K562 (cell line): ENCODE measurements around the gene NEURL2. TPM values are rescaled to one million over a fixed set of nuclear protein-coding genes. Genes with fewer than 3 reads are reported as not detected.

Experiments used
- ATF7 ChIP-seq: fragments of 450-650 bp; IDR thresholded peaks from 2 replicates; pipeline ENCODE4 v1.7.1; 2014; ENCODE audit warnings: mild to moderate bottlenecking, moderate library complexity
- BDP1 ChIP-seq: IDR thresholded peaks from 3 replicates; pipeline ENCODE4 v1.6.1; 2011; ENCODE audit not compliant: insufficient read length, insufficient read depth
- CBFB ChIP-seq: sonication (generic); formaldehyde crosslinking; IDR thresholded peaks from 2 replicates; pipeline ENCODE4 v1.4.0; 2020; ENCODE audit warnings: mild to moderate bottlenecking, missing genetic modification reagents
- CEBPG ChIP-seq, 3 experiments: fragments of 200-800 bp in 1 of 3; sonication (Bioruptor generic) in 1 of 3; sonication (generic) in 1 of 3; formaldehyde crosslinking in 1 of 3; IDR thresholded peaks in 2 of 3; conservative IDR thresholded peaks in 1 of 3; 2 replicates each; pipeline versions ENCODE4 v1.6.1 to v1.8.0; 2016 to 2022; ENCODE audit warnings: missing compliant biosample characterization in 2 of 3, missing genetic modification characterization in 2 of 3, mild to moderate bottlenecking in 1 of 3, missing genetic modification reagents in 1 of 3
- CREB1 ChIP-seq, 2 experiments: sonication (generic) in 1 of 2; formaldehyde crosslinking in 1 of 2; IDR thresholded peaks; 2 replicates each; pipeline versions ENCODE4 v1.6.1 to v1.8.0; 2012 to 2022; ENCODE audit warnings: inconsistent platforms in 1 of 2, mild to moderate bottlenecking in 1 of 2, missing genetic modification reagents in 1 of 2, moderate library complexity in 1 of 2
- EHMT2 ChIP-seq: fragments of 450-650 bp; IDR thresholded peaks from 2 replicates; pipeline ENCODE4 v1.6.1; 2018; ENCODE audit warnings: antibody characterized with exemption
- ETV6 ChIP-seq, 3 experiments: fragments of 150-350 bp in 1 of 3; sonication (generic) in 1 of 3; formaldehyde crosslinking in 1 of 3; IDR thresholded peaks; 2 replicates each; pipeline versions ENCODE4 v1.6.1 to v1.8.0; 2014 to 2022; ENCODE audit warnings: borderline replicate concordance in 2 of 3, low read depth in 2 of 3, antibody characterized with exemption in 1 of 3, low read length in 1 of 3, mild to moderate bottlenecking in 1 of 3, missing genetic modification reagents in 1 of 3
- EWSR1 ChIP-seq: fragments of 450-650 bp; IDR thresholded peaks from 2 replicates; pipeline ENCODE4 v1.6.1; 2018; ENCODE audit warnings: borderline replicate concordance, mild to moderate bottlenecking, low read depth, moderate library complexity; ENCODE audit not compliant: partially characterized antibody
- HSF4 ChIP-seq: fragments of 250-450 bp; sonication (Bioruptor Pico); IDR thresholded peaks from 2 replicates; pipeline ENCODE4 v2.1.2; 2022; ENCODE audit warnings: mild to moderate bottlenecking, moderate library complexity, borderline replicate concordance
- MYBL2 ChIP-seq, 2 experiments: fragments of 450-650 bp in 1 of 2; sonication (generic) in 1 of 2; formaldehyde crosslinking in 1 of 2; IDR thresholded peaks; 2 replicates each; pipeline versions ENCODE4 v1.6.1 to v1.8.1; 2017 to 2022; ENCODE audit warnings: borderline replicate concordance in 1 of 2, inconsistent platforms in 1 of 2, low read depth in 1 of 2, mild to moderate bottlenecking in 1 of 2, missing genetic modification reagents in 1 of 2, moderate library complexity in 1 of 2
- NFATC3 ChIP-seq: fragments of 450-650 bp; IDR thresholded peaks from 2 replicates; pipeline ENCODE4 v1.6.1; 2017; ENCODE audit warnings: mild to moderate bottlenecking
- TSC22D4 ChIP-seq: fragments of 450-650 bp; IDR thresholded peaks from 2 replicates; pipeline ENCODE4 v1.6.1; 2016; ENCODE audit warnings: missing genetic modification characterization, missing biosample characterization, control low read depth
- YY1 ChIP-seq, 3 experiments: IDR thresholded peaks; 2 replicates each; pipeline ENCODE4 v1.6.1; 2011; ENCODE audit warnings: low read length in 2 of 3, mild to moderate bottlenecking in 2 of 3, moderate library complexity in 2 of 3, borderline replicate concordance in 1 of 3, control low read depth in 1 of 3, low read depth in 1 of 3; ENCODE audit not compliant: insufficient read depth in 3 of 3, insufficient replicate concordance in 2 of 3, control insufficient read depth in 1 of 3, insufficient read length in 1 of 3; ENCODE audit errors: extremely low read depth in 1 of 3
- ZNF124 ChIP-seq: sonication (generic); formaldehyde crosslinking; IDR thresholded peaks from 2 replicates; pipeline ENCODE4 v1.8.1; 2022; ENCODE audit warnings: missing genetic modification reagents
- polyA plus RNA-seq, 8 experiments: library from polyadenylated mRNA; depleted of rRNA in 4 of 8; stranded (reverse) in 5 of 8; unstranded in 3 of 8; fragments of >200 nt; fragmentation: Nextera tagmentation in 2 of 8; fragmentation: Illumina TruSeq in 1 of 8; extraction: Ambion mirVana in 2 of 8; extraction: Trizol in 1 of 8; gene quantifications; 2 replicates each; pipeline versions ENCODE4 v1.2.1 to v1.2.3, GENCODE V29; 2011 to 2014; ENCODE audit warnings: inconsistent platforms in 1 of 8, missing spikeins in 1 of 8
- total RNA-seq, 7 experiments: library from RNA; depleted of rRNA in 6 of 7; stranded (reverse); fragments of >200 nt in 6 of 7; fragmentation: Illumina TruSeq in 2 of 7; extraction: Trizol in 2 of 7; gene quantifications; 2 replicates each; pipeline versions ENCODE4 v1.2.1 to v1.2.3, GENCODE V29; 2011 to 2021; ENCODE audit warnings: low replicate concordance in 1 of 7
- TF ChIP-seq, protein P1 (sequence below): fragments of 450-650 bp; IDR thresholded peaks from 2 replicates; pipeline ENCODE4 v1.6.1; 2018; ENCODE audit warnings: mild to moderate bottlenecking, low read depth; ENCODE audit not compliant: partially characterized antibody
- TF ChIP-seq, protein P2 (sequence below): fragments of 250-450 bp; sonication (Bioruptor Pico); IDR thresholded peaks from 2 replicates; pipeline ENCODE4 v1.4.0; 2020; ENCODE audit warnings: mild to moderate bottlenecking, moderate library complexity
- TF ChIP-seq, protein P3 (sequence below), 3 experiments: IDR thresholded peaks in 2 of 3; conservative IDR thresholded peaks in 1 of 3; 2 replicates each; pipeline ENCODE4 v1.5.1; 2011 to 2012; ENCODE audit warnings: low read length in 3 of 3, mild to moderate bottlenecking in 3 of 3, control low read depth in 2 of 3, improper control_type of control experiment in 1 of 3, inconsistent platforms in 1 of 3, low read depth in 1 of 3, mixed read lengths in 1 of 3, moderate library complexity in 1 of 3; ENCODE audit not compliant: insufficient read depth in 2 of 3

Gene NEURL2
- total and polyA plus RNA-seq, 9 of the 15 experiments (the other 6 are each of a cell fraction or from before 2014, with no cell fraction given): 0.22 to 1.9 (median 0.50) TPM; not detected in 1

DNA sequence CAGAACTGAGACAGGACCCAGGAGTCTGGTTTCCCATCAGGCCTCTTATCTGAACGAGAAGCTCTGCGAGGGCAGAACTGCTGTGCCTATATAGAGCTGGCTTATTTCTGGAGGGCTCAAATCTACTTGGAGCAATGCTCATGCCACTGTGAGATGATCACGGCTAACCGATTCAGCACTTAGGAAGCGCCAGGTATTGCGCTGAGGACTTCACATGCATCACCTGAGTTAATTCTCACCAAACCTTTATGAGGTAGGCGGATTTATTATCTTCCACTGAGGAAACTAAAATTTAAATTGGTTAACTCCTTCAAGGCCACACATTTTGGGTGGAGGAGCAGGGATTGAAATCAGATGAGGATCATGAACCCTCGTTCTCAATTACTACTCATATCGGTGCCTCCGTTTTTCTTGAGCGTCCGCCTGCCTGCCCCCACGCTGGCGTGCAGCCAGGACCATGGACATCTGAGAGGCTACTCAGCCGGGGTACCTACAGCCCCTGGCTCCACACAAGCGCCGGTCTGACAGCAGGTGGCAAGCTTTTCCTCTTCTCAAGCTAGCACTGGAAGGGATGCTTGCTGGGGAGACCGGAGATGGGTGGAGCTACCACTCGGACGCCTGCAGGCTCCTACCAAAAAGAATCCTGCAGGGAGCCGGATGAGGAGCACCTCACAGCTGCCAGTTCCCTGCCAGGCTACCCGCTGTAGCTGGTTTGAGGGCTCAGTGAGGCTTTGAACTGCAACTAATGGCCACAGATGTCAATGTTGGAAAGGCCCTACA, 42.4 kb upstream of the NEURL2 start (continued):
- TF ChIP-seq, protein P1, sequence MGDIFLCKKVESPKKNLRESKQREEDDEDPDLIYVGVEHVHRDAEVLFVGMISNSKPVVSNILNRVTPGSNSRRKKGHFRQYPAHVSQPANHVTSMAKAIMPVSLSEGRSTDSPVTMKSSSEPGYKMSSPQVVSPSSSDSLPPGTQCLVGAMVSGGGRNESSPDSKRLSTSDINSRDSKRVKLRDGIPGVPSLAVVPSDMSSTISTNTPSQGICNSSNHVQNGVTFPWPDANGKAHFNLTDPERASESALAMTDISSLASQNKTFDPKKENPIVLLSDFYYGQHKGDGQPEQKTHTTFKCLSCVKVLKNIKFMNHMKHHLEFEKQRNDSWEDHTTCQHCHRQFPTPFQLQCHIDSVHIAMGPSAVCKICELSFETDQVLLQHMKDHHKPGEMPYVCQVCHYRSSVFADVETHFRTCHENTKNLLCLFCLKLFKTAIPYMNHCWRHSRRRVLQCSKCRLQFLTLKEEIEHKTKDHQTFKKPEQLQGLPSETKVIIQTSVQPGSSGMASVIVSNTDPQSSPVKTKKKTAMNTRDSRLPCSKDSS: no peak
- TF ChIP-seq, protein P2, sequence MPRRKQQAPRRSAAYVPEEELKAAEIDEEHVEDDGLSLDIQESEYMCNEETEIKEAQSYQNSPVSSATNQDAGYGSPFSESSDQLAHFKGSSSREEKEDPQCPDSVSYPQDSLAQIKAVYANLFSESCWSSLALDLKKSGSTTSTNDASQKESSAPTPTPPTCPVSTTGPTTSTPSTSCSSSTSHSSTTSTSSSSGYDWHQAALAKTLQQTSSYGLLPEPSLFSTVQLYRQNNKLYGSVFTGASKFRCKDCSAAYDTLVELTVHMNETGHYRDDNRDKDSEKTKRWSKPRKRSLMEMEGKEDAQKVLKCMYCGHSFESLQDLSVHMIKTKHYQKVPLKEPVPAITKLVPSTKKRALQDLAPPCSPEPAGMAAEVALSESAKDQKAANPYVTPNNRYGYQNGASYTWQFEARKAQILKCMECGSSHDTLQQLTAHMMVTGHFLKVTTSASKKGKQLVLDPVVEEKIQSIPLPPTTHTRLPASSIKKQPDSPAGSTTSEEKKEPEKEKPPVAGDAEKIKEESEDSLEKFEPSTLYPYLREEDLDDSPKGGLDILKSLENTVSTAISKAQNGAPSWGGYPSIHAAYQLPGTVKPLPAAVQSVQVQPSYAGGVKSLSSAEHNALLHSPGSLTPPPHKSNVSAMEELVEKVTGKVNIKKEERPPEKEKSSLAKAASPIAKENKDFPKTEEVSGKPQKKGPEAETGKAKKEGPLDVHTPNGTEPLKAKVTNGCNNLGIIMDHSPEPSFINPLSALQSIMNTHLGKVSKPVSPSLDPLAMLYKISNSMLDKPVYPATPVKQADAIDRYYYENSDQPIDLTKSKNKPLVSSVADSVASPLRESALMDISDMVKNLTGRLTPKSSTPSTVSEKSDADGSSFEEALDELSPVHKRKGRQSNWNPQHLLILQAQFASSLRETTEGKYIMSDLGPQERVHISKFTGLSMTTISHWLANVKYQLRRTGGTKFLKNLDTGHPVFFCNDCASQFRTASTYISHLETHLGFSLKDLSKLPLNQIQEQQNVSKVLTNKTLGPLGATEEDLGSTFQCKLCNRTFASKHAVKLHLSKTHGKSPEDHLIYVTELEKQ (CRISPR knock-in tag): no peak
- TF ChIP-seq CREB1 (IDR thresholded peaks at IDR 0.05) (no peak), CREB1 (CRISPR knock-in tag; IDR thresholded peaks at IDR 0.05) (no peak), ZNF124 (CRISPR knock-in tag) (no peak), MYBL2 (IDR thresholded peaks at IDR 0.05; ENCODE audit: low read depth) (no peak), MYBL2 (CRISPR knock-in tag; IDR thresholded peaks at IDR 0.05; ENCODE audit: borderline replicate concordance) (no peak), ATF7 (peak; percentile 12; the same call in 1 of the 2 replicates), EWSR1 (no peak), ETV6 (IDR thresholded peaks at IDR 0.05; ENCODE audit: borderline replicate concordance in 1 of 2, low read depth in 2 of 2, low read length in 1 of 2) (no peak), ETV6 (CRISPR knock-in tag; IDR thresholded peaks at IDR 0.05; ENCODE audit: borderline replicate concordance) (no peak), HSF4 (CRISPR knock-in tag) (no peak), YY1 (IDR thresholded peaks at IDR 0.05; ENCODE audit: borderline replicate concordance in 1 of 3, control insufficient read depth in 1 of 3, extremely low read depth in 1 of 3, insufficient read depth in 3 of 3, insufficient read length in 1 of 3, insufficient replicate concordance in 2 of 3, low read depth in 1 of 3, low read length in 2 of 3) (peak in 1 of 3 experiments; percentile 38), EHMT2 (no peak), BDP1 (no peak), CBFB (CRISPR knock-in tag) (no peak), CEBPG (CRISPR knock-in tag; IDR thresholded peaks at IDR 0.05) (peak; percentile 35; the same call in 1 of the 2 replicates), CEBPG (tag; conservative IDR thresholded peaks at IDR 0.05 in 1 of 2, IDR thresholded peaks at IDR 0.05 in 1 of 2) (no peak), NFATC3 (no peak), TSC22D4 (tag) (no peak)
- TF ChIP-seq, protein P3, sequence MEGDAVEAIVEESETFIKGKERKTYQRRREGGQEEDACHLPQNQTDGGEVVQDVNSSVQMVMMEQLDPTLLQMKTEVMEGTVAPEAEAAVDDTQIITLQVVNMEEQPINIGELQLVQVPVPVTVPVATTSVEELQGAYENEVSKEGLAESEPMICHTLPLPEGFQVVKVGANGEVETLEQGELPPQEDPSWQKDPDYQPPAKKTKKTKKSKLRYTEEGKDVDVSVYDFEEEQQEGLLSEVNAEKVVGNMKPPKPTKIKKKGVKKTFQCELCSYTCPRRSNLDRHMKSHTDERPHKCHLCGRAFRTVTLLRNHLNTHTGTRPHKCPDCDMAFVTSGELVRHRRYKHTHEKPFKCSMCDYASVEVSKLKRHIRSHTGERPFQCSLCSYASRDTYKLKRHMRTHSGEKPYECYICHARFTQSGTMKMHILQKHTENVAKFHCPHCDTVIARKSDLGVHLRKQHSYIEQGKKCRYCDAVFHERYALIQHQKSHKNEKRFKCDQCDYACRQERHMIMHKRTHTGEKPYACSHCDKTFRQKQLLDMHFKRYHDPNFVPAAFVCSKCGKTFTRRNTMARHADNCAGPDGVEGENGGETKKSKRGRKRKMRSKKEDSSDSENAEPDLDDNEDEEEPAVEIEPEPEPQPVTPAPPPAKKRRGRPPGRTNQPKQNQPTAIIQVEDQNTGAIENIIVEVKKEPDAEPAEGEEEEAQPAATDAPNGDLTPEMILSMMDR (IDR thresholded peaks at IDR 0.05 in 2 of 3, conservative IDR thresholded peaks at IDR 0.05 in 1 of 3; ENCODE audit: insufficient read depth in 2 of 3, low read depth in 1 of 3, low read length in 3 of 3): peak; percentile 50 to 60 (median 54); a peak in 5 of 6 replicates
